Stimulated activated CD8-positive, alpha-beta memory T cell treated with anti-CD3 and anti-CD28 coated beads, Interleukin-15, amount 100 ng/mL, for 24 hours (primary cell): ENCODE data around the gene PRDM13.
"Not testable (repeated sequence)": the region's sequence is repeated elsewhere in the genome, so short reads cannot be mapped to it uniquely, and the experiment has no call there.

ENCODE experiments used
- DNase-seq: peaks from one replicate; pipeline ENCODE4 v3.0.0-alpha.2; 2020; ENCODE audit warnings: low read depth

PRDM13 gene

GRCh38 chr6:99606656-99607415 lies at the start of gene PRDM13:
Gene PRDM13, plus strand, starts transcription at chr6:99606833. Its CDS starts 202 bp downstream, at chr6:99607035.
- DNase-seq, result no peak

GRCh38 chr6:99559057-99559456 lies 47.6 kb upstream of the PRDM13 start:
- DNase-seq, result no peak

GRCh38 chr6:99560668-99561067 lies 46.0 kb upstream of the PRDM13 start:
- no peak for DNase-seq

DNA sequence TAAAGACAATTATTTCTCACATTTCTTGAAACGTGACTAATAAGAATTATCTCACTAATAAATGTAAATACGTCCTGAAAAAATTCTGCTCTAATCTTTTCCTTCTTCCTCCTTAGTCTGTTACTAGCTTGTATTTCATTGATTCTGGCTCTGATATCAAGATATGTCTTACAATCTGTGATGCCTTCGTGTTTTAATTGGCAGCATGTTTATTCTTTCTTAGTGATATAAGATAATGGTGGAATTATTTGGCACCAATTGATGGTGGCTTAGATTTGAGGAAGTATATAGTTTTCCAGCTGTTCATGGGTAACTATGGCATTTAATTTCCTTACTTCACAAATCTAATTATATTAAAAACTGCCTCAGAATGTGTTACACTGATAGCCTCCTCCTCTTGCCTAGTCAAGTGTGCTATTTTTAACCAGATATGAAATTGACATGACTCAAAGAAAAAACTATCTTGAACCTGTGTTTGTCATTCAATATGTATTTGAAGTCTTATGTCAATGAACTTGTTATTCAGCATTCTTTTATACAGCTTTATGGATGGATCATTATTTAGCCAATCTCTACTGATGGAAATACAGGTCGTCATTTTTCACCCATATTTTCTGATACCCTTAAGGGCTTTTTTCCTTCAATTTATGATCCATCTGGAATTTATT lies 43.4 kb upstream of the PRDM13 start:
- DNase-seq, result no peak

GRCh38 chr6:99568103-99568933 lies 38.3 kb upstream of the PRDM13 start, which contains the start of gene CCNC:
Gene CCNC, minus strand, starts transcription at chr6:99568660. Its CDS starts 133 bp downstream, at chr6:99568527.
- peak; percentile 79 for DNase-seq

- no peak for DNase-seq
Measured at GRCh38 chr6:99573980-99574617, 32.5 kb upstream of the PRDM13 start.

GRCh38 chr6:99575544-99576227 lies 30.9 kb upstream of the PRDM13 start:
- DNase-seq, result no peak

DNA sequence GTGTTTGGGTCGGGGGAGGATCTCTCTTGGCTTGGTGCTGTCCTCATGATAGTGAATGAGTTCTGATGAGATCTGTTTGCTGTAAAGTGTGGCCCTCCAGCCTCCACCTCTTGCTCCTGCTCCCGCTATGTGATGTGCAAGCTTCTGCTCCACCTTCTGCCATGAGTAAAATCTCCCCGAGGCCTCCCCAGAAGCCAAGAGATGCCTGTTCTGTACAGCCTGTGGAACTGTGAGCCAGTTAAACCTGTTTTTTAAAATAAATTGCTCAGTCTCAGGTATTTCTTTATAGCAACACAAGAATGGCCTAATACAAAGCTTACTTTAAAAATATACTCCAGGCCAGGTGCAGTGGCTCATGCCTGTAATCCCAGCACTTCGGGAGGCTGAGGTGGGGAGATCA lies 26.9 kb upstream of the PRDM13 start:
- DNase-seq, result no peak

DNA sequence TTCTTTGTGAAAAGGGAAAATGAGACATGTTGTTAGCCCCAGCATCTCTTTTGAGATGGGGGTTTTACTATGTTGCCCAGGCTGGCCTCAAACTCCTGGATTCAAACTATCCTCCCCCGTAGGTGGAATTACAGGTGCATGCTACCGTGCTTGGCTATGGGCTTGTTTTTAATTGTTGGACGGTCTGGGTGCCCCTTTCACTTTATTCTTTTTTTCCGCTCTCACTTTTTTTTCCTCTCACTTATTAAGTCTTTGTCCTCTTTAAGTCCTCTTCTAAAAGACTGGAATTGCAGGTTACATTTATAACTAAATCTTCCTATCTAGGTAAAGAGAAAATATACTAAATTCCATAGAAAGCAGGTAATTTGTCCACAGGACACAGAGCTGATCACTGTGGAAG lies 18.8 kb upstream of the PRDM13 start:
- DNase-seq, result no peak

DNA sequence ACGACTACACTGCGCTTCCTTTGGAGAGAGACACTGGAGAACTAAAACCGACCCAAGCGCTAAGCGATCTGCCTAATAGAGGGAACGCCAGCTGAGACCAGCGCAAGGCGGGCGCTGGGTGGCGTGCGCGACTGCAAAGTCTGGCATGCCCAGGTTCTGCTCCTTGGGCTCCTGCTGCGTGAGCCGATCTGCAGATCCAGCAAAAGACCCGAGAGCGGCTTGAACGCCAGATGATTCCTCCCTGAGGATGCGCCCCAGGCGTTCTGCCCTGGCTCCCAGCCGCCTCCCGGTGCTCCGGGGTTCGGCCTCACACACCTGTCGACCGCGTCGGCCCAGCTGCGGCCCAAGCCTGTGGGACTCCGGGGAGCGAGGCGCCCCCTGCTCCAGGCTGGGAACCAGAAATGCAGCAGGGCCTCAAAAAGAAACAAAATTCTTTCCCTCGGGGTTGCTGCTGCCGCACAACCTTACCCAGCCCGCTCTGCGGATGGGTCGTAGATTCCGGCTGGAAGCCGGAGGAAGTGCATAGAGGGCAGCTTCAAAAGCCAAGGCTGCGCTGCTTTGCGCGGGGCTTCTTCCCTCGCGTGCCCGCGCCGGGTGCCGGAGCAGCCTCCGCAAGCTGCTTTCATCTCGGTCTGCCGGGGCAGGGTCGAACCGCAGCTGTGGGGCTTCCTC lies 17.9 kb upstream of the PRDM13 start:
- DNase-seq, result no peak

GRCh38 chr6:99589290-99589672 lies 17.4 kb upstream of the PRDM13 start:
- DNase-seq, result no peak

DNA sequence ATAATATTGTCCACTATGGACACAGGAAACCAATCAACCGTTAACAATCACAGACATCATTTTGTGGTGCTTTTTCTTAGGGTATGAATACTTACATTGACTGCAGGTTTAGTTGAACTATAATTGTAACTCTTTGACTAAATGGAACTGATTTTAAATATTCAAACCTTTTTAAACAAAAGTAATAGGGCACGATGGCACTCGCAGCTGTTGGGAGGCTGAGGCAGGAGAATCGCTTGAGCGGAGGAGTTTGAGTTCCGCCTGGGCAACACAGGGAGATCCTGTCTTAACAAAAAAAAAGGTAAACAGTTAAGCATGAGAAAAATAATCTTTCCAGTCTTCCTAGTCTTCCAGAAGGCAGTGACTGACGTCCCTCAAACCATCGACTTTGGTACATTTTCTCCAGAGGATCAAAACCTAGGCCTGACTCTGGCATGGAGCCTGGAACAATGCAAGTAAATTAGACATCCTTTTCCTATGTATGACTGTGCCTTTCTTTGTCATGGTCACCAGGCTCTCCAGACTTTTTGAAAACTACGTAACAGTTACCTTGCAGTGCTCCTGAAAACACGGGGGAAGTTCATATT lies 16.6 kb upstream of the PRDM13 start:
- no peak for DNase-seq

- DNase-seq, result no peak
Measured at GRCh38 chr6:99590728-99591672, 15.6 kb upstream of the PRDM13 start.

GRCh38 chr6:99591673-99592364 lies 14.8 kb upstream of the PRDM13 start:
- no peak for DNase-seq

- DNase-seq, result no peak
Measured at GRCh38 chr6:99592900-99593299, 13.7 kb upstream of the PRDM13 start.

GRCh38 chr6:99594696-99595095 lies 11.9 kb upstream of the PRDM13 start:
- DNase-seq, result not testable (repeated sequence)

- DNase-seq, result no peak
Measured at GRCh38 chr6:99602520-99603420, 3.9 kb upstream of the PRDM13 start.
